GM12878 (cell line): ENCODE data around the gene GET3. TPM values are rescaled to one million over a fixed set of nuclear protein-coding genes. Genes with fewer than 3 reads are reported as not detected.

Experiments used
- ASH2L ChIP-seq: fragments of 300-600, 200-600 bp; sonication (generic); IDR thresholded peaks from 2 replicates; pipeline ENCODE4 v1.6.1; 2017; ENCODE audit warnings: low read depth, mild to moderate bottlenecking, borderline replicate concordance
- CBFB ChIP-seq: IDR thresholded peaks from 2 replicates; pipeline ENCODE4 v1.6.1; 2016; ENCODE audit warnings: antibody characterized with exemption, low read depth
- CREM ChIP-seq: IDR thresholded peaks from 2 replicates; pipeline ENCODE4 v1.6.1; 2014; ENCODE audit warnings: antibody characterized with exemption, low read depth
- DPF2 ChIP-seq: fragments of 450-650 bp; IDR thresholded peaks from 2 replicates; pipeline ENCODE4 v1.6.1; 2017; ENCODE audit warnings: mild to moderate bottlenecking
- E2F8 ChIP-seq: fragments of 450-650 bp; IDR thresholded peaks from 2 replicates; pipeline ENCODE4 v1.6.1; 2018; ENCODE audit warnings: mild to moderate bottlenecking, low read depth, moderate library complexity; ENCODE audit not compliant: partially characterized antibody
- FOXM1 ChIP-seq: IDR thresholded peaks from 2 replicates; pipeline ENCODE4 v1.6.1; 2012; ENCODE audit warnings: low read depth, mild to moderate bottlenecking, inconsistent platforms, low read length, moderate library complexity
- GATAD2B ChIP-seq: fragments of 450-650 bp; conservative IDR thresholded peaks from 2 replicates; pipeline ENCODE4 v1.6.1; 2017; ENCODE audit warnings: low read depth, mild to moderate bottlenecking, moderate library complexity
- HDAC6 ChIP-seq: fragments of 200-600 bp; sonication (generic); IDR thresholded peaks from one replicate; pipeline ENCODE4 v1.8.0; 2017; ENCODE audit warnings: antibody characterized with exemption; ENCODE audit not compliant: unreplicated experiment
- IRF4 ChIP-seq: IDR thresholded peaks from 2 replicates; pipeline ENCODE4 v1.6.1; 2011; ENCODE audit warnings: low read depth, low read length
- MEF2A ChIP-seq: IDR thresholded peaks from 2 replicates; pipeline ENCODE4 v1.6.1; 2011; ENCODE audit warnings: low read depth, mild to moderate bottlenecking, low read length, moderate library complexity; ENCODE audit not compliant: insufficient read depth
- NBN ChIP-seq: fragments of 450-650 bp; IDR thresholded peaks from 2 replicates; pipeline ENCODE4 v1.6.1; 2016
- NKRF ChIP-seq: fragments of 450-650 bp; conservative IDR thresholded peaks from 2 replicates; pipeline ENCODE4 v1.6.1; 2017; ENCODE audit warnings: mild to moderate bottlenecking, moderate library complexity
- NR2C1 ChIP-seq: fragments of 450-650 bp; IDR thresholded peaks from 2 replicates; pipeline ENCODE4 v1.6.1; 2017; ENCODE audit warnings: antibody characterized with exemption, mild to moderate bottlenecking, moderate library complexity
- PKNOX1 ChIP-seq: fragments of 450-650 bp; IDR thresholded peaks from 2 replicates; pipeline ENCODE4 v1.6.1; 2016; ENCODE audit warnings: mild to moderate bottlenecking
- RAD21 ChIP-seq: IDR thresholded peaks from 2 replicates; pipeline ENCODE4 v1.6.1; 2011; ENCODE audit warnings: mild to moderate bottlenecking, low read depth, low read length, moderate library complexity; ENCODE audit not compliant: insufficient read depth
- RAD51 ChIP-seq: fragments of 450-650 bp; IDR thresholded peaks from 2 replicates; pipeline ENCODE4 v1.6.1; 2016; ENCODE audit warnings: moderate library complexity, mild to moderate bottlenecking, inconsistent platforms
- RCOR1 ChIP-seq: conservative IDR thresholded peaks from 2 replicates; pipeline ENCODE4 v1.6.1; 2012; ENCODE audit warnings: low read depth, low read length, improper control_type of control experiment
- STAT1 ChIP-seq: fragments of 450-650 bp; conservative IDR thresholded peaks from 2 replicates; pipeline ENCODE4 v1.6.1; 2014; ENCODE audit warnings: antibody characterized with exemption, mild to moderate bottlenecking
- TARDBP ChIP-seq: IDR thresholded peaks from 2 replicates; pipeline ENCODE4 v1.6.1; 2016; ENCODE audit warnings: borderline replicate concordance
- USF1 ChIP-seq: IDR thresholded peaks from 2 replicates; pipeline ENCODE4 v1.6.1; 2011; ENCODE audit warnings: borderline replicate concordance, low read depth, mild to moderate bottlenecking, moderate library complexity, mixed read lengths, low read length; ENCODE audit not compliant: insufficient read depth; ENCODE audit errors: extremely low read length
- USF2 ChIP-seq: IDR thresholded peaks from 2 replicates; pipeline ENCODE4 v1.6.1; 2011; ENCODE audit warnings: low read depth, low read length, improper control_type of control experiment, borderline replicate concordance
- YY1 ChIP-seq: IDR thresholded peaks from 2 replicates; pipeline ENCODE4 v1.6.1; 2011; ENCODE audit warnings: low read depth, mild to moderate bottlenecking, low read length
- ZNF207 ChIP-seq: fragments of 450-650 bp; IDR thresholded peaks from 2 replicates; pipeline ENCODE4 v1.6.1; 2014; ENCODE audit warnings: antibody characterized with exemption, mild to moderate bottlenecking, borderline replicate concordance
- polyA plus RNA-seq, 11 experiments: library from polyadenylated mRNA; depleted of rRNA in 4 of 11; unstranded in 6 of 11; stranded (reverse) in 5 of 11; fragments of >200 nt; fragmentation: Nextera tagmentation in 4 of 11; fragmentation: Illumina TruSeq in 1 of 11; extraction: Ambion mirVana in 4 of 11; extraction: Trizol in 1 of 11; gene quantifications; 1 replicate in 1 of 11; 2 replicates in 10 of 11; pipeline versions ENCODE4 v1.2.1 to v1.2.3, GENCODE V29; 2011 to 2016; ENCODE audit warnings: inconsistent platforms in 2 of 11, missing spikeins in 2 of 11, low read depth in 1 of 11
- total RNA-seq, 4 experiments: library from RNA; depleted of rRNA in 3 of 4; stranded (reverse); fragments of >200 nt in 3 of 4; fragmentation: Illumina TruSeq in 1 of 4; extraction: Trizol in 1 of 4; gene quantifications; 2 replicates each; pipeline versions ENCODE4 v1.2.1 to v1.2.3, GENCODE V29; 2013 to 2021

Gene GET3
- total and polyA plus RNA-seq, 10 of the 15 experiments (the other 5 are each of a cell fraction or from before 2014, with no cell fraction given), result 14.5 to 144 (median 97.2) TPM

GRCh38 chr19:12777217-12778016 lies 40.1 kb downstream of the GET3 start (continued):
- no peak for TF ChIP-seq USF2
- TF ChIP-seq DPF2, result peak; percentile 23; the same call in 1 of the 2 replicates
- TF ChIP-seq NKRF, result peak; percentile 68
- TF ChIP-seq GATAD2B, result peak; percentile 35; the same call in 1 of the 2 replicates
- TF ChIP-seq YY1, result peak; percentile 82
- peak; percentile 40; the same call in 1 of the 2 replicates for TF ChIP-seq MEF2A
- TF ChIP-seq PKNOX1, result no peak
- TF ChIP-seq ASH2L, result no peak
- TF ChIP-seq CREM, result peak; percentile 82
- peak; percentile 18; the same call in 1 of the 2 replicates for TF ChIP-seq RCOR1
- no peak for TF ChIP-seq FOXM1
- no peak for TF ChIP-seq RAD51
- peak; percentile 96 for TF ChIP-seq CBFB
- TF ChIP-seq NBN, result peak; percentile 7; the same call in 1 of the 2 replicates
- TF ChIP-seq IRF4, result no peak
- peak; percentile 37 for TF ChIP-seq E2F8
- TF ChIP-seq ZNF207, result no peak
- TF ChIP-seq NR2C1, result peak; percentile 53
- TF ChIP-seq STAT1, result peak; percentile 74; the same call in 1 of the 2 replicates
- peak; percentile 89 for TF ChIP-seq RAD21
- no peak for TF ChIP-seq HDAC6
- TF ChIP-seq USF1, result no peak
- TF ChIP-seq TARDBP, result 0 out of 2 replicates have a peak, but pooled peaks have one; percentile 35
